ENCODE data around the gene GDPD3.

Gene GDPD3

DNA sequence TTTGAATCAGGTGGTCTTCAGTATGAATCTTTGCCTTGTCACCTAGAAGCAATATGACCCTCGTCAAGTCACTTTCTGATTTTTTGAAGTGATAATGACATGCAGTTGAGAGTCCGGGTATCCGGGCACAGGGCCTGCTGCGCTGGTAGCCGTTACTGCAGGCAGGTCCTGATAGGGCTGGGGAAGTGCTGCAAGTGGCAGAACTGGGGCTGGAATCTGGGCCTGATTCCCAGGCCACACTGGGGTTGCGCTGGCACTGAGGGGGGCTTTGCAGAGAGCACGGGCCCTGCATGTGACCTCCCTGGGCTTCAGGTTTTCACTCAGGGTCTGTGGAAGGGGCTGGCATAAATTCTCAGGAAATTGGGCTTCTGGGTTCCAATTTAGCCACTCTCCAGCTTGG lies 34.6 kb downstream of the GDPD3 start:
- DNase-seq (ENCODE audit: low spot score): no peak

DNA sequence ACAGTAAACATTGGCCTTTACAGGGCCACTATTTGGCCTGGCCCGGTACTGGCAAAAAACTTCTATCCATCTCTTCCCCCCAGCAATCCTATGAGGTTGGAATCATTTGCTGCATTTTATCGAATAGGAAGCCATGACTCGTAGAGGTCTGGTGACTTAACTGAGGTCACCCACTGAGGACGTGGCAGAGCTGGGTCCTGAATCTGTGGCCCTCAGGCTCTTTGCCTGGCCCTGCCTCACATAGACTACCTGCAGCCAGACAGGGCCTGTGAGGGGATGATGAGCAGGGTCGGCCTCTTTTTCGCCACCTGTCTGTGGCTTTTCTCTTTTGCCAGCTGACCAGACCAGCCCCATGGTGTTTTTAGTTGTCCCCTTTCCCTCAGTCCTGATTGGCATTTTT lies 35.7 kb downstream of the GDPD3 start:
- DNase-seq (ENCODE audit: low spot score): no peak

DNA sequence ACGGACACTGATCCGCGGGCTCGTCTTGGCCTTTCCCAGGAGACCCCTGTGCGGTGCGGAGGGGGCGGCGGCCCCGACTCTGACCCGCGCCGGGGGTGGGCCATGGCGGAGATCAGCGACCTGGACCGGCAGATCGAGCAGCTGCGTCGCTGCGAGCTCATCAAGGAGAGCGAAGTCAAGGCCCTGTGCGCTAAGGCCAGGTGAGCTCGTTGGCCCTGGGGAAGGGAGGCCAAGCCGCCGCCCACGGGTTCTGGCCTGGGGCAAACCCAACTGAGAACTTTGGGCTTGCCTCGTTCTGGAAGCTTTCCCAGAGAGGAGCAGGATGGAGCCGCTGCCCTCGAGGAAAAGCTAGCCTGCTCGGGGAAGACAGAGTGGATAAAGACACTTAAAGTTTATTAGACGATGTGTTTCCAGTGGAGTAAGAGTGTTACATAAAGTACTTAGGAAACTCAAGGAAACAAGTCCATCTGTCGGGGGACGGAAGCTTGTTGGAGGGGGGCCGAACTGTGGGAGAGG lies 37.0 kb downstream of the GDPD3 start:
- no peak for DNase-seq (ENCODE audit: low spot score)

DNA sequence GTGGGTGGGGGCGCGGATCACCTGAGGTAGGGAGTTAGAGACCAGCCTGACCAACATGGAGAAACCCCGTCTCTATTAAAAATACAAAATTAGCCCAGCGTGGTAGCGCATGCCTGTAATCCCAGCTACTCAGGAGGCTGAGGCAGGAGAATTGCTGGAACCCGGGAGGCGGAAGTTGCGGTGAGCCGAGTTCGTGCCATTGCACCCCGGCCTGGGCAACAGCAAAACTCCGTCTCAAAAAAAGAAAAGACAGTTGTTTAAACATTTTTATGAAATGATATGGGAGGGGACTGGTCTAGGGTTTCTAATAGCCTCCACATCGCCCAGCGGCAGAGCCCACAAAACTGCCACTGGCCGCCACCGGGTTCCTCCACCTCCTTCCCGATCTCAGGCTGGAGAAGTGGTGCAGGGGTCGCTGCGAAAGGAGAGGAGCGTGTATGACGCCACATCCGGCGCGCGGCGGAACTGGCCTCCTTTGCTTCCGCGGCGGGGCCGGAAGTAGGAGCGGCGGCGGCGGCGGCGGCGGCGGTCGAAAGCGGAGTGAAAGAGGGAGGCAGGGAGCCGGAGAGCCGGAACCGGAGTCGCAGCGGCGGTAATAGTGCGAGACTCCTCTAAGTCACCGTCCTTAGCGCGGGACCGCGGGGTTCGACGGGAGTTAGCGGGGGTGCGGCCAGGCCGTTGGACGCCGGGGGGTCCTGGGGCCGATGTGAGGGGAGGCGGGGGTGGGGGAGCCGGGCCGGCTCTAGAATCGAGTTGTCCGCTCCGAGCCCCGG lies 37.6 kb downstream of the GDPD3 start, which contains the start of gene PPP4C:
Gene PPP4C (plus strand): TSS at position 492 of the 773 bp plus-strand sequence. CDS start 384 bp downstream, outside the sequence.
- peak; percentile 97 for DNase-seq (ENCODE audit: low spot score)

DNA sequence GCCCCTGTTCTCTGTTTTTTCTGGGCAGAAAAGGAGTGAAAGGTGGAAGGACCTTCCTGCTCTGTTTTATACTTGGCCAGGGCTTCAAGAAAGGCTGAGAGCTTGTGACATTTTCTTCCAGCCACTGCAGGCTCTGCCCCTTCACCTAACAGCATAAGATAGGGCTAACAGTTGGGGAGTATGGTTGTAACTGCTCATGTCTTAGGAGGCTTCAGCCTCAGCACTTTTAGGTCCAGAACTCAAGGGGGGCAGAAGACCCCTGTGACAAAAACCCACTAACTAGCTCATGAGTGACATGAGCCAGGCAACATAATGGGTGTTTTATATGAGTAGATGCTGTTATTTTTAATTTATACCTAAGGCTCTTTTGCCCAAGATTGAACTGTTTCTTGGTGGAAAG lies 42.8 kb downstream of the GDPD3 start:
- DNase-seq (ENCODE audit: low spot score): no peak

DNA sequence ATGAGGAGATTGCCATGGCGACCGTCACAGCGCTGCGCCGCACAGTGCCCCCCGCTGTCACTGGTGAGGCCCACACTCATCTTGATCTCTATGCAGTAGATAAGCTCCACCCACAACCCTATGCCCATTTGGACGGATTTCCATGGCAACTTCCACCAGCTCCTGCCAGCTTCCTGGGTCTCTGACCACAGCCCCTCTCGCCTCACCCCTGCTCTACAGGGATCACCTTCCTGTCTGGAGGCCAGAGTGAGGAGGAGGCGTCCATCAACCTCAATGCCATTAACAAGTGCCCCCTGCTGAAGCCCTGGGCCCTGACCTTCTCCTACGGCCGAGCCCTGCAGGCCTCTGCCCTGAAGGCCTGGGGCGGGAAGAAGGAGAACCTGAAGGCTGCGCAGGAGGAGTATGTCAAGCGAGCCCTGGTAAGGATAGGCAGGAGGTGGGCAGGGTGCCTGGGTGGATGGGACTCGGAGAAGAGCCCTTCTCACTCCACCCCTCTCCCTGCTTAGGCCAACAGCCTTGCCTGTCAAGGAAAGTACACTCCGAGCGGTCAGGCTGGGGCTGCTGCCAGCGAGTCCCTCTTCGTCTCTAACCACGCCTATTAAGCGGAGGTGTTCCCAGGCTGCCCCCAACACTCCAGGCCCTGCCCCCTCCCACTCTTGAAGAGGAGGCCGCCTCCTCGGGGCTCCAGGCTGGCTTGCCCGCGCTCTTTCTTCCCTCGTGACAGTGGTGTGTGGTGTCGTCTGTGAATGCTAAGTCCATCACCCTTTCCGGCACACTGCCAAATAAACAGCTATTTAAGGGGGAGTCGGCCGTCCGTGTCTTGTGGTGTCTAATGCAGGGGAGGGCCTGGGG lies 43.5 kb downstream of the GDPD3 start:
- no peak for DNase-seq (ENCODE audit: low spot score)

DNA sequence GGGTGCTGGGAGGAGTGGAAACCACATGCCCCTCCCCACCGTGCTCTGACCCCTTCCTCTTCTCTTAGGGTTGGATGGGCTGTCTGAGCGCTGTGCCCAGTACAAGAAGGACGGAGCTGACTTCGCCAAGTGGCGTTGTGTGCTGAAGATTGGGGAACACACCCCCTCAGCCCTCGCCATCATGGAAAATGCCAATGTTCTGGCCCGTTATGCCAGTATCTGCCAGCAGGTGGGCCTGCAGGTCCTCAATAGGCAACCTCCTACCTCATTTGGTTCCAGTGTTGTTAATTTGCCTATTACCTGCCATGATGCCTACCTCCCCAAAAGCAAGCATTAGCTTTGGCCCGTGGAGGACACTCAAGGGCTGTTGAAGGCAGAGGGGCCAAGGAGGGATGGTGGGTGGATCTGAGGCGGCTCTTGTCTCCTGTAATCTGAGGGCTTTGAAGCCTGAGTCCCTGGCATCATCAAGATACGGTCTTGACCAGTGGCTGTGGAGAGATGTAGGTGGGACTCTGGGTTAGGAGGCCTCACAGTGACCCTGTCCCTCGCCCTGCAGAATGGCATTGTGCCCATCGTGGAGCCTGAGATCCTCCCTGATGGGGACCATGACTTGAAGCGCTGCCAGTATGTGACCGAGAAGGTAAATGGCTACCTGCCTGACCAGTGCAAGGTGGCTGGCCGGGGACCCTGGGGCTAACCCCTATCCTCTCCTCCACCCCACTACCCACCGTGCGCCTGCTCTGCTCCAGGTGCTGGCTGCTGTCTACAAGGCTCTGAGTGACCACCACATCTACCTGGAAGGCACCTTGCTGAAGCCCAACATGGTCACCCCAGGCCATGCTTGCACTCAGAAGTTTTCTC lies 44.4 kb downstream of the GDPD3 start:
- no peak for DNase-seq (ENCODE audit: low spot score)

DNA sequence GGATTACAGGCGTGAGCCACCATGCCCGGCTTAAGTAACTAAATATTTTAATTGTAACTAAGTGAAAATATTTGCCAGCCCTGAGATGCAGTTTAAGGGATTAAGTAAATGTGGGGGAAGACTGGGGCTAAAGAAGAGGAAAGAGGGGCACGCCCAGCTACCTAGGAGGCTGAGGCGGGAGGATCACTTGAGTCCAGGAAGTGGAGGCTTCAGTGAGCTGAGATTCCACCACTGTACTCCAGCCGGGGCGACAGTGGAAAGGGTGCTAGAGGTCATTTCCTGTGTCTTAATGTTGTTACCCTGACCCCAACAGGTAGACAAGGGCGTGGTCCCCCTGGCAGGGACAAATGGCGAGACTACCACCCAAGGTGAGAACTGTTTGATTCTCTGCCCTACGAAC lies 45.0 kb downstream of the GDPD3 start:
- DNase-seq (ENCODE audit: low spot score): no peak

DNA sequence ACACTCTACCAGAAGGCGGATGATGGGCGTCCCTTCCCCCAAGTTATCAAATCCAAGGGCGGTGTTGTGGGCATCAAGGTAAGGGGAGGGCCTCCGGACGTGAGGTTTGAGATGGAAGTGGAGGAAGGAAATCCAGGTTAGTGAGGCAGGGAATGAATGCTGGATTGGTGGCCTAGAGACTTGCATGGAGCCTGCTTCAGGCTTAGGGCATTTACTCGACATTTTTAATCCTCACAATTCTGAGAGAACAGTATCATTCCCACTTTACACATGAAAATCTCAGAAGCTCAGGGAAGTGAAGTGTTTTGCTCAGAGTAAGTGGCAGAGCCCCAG lies 45.8 kb downstream of the GDPD3 start:
- DNase-seq (ENCODE audit: low spot score): no peak

DNA sequence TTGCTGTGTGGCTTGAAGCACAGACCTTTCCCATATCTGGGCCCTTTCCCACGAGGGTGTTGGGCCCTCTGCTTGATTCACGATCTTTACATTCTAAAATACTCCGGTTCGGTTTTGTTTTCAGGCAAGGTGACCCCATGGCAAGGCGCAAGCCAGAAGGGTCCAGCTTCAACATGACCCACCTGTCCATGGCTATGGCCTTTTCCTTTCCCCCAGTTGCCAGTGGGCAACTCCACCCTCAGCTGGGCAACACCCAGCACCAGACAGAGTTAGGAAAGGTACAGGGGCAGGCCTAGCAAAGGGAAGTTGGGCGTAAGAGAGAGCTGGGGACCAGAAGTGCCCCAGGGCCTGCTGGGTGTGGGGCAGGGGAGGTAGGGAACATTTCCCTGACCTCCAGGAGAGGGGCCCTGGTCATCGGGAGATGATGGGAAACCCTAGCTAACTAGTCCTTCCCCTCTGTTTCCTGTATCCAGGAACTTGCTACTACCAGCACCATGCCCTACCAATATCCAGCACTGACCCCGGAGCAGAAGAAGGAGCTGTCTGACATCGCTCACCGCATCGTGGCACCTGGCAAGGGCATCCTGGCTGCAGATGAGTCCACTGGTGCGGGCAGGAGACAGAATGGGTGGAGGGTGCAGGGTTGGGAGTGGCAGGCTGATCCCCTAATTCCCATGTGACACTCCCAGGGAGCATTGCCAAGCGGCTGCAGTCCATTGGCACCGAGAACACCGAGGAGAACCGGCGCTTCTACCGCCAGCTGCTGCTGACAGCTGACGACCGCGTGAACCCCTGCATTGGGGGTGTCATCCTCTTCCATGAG lies 46.4 kb downstream of the GDPD3 start:
- no peak for DNase-seq (ENCODE audit: low spot score)

DNA sequence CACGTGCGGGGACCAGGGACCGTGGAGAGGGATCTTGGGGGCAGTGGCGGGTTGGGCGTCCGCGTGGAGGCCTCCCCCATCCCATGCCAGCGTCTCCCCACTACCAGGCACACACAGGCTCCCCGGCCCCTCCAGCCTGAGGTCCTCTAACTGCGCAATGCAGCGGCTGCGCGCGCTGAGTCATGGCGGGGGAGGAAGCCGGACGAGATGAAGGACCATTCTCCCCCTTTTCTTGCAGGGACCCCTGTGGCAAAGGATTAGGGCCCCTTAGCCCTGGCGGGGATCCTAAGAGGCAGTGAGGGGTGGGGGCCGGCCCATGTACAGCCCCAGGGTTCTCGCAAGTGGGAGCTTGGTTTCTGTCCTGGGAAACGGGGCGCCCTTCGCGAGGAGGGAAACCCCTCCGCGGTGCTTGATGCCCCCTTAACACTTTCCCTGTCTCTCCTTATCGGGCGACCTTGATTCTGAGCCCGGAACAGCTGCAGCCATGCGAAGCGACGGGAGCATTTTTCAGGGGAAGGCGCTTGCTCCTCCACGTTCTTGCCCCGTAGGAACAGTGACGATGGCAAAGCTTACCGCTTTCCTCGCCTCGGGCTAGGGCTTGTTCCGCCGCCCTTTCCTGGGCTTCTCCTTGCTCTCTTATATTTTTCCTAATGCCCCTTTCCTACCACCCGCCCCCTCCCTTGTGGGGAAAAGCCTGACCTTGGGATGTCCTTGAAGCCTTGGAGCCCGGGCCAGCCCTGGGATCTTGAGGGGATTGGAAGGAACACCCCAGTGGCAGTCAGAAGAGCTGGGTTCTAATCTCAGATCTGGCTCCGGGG lies 47.2 kb downstream of the GDPD3 start:
- DNase-seq (ENCODE audit: low spot score): peak; percentile 79

DNA sequence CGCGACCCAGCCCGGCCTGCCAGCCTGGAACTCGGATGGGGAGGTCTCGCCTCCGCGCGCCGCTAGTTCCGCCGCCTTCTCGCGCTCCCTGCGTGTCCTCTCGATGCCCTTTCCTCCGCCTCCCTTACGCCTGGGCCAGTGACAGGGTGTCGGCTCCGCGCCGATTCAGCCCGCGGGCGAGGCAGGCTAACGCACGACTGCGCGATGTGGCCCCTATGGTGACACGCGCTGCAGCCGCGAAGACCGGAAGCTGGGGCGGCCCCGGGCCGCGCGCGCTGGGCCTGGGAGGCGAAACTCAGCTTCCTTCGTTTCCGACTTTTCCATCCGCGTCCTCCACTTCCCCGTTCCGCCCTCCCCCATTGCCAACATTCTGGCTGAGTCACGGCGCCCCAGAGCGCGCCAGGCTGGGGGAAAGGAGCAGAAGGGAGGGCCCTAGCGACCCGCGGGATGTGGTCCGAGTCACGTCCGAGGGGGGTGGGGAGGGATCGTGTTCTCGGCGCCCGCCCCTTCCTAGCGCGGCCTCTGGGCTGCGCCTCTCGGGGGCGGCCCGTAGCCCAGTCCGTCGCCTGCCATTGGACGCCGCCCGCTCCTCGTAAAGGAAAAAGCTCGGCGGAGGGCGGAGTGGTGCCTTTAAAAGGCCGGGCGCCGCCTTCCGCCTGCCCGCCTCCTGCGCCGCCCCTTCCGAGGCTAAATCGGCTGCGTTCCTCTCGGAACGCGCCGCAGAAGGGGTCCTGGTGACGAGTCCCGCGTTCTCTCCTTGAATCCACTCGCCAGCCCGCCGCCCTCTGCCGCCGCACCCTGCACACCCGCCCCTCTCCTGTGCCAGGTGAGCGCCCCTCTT lies 48.0 kb downstream of the GDPD3 start, which contains the start of gene ALDOA:
Gene ALDOA (plus strand): TSS at position 659 of the 841 bp plus-strand sequence. CDS start 1,138 bp downstream, outside the sequence.
- peak; percentile 96 for DNase-seq (ENCODE audit: low spot score)

DNA sequence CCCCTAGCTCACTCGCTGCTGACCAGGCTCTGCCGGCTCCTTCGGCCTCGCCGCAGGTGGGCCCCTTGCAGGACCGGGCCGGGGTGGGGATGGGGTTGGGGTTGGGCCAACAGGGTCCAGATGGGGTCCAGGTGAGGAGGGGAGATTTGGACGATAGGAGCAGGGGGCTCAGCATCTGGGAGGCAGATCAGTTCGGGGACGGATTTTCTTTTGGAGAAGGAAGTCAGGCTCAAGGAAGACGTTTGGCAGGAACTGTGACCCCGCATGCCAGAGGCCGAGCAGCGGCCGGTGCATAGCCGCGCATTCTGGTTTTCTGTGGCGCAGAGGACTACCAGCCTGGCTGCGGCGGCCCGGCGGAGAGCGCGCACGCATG lies 48.6 kb downstream of the GDPD3 start:
- DNase-seq (ENCODE audit: low spot score): no peak

DNA sequence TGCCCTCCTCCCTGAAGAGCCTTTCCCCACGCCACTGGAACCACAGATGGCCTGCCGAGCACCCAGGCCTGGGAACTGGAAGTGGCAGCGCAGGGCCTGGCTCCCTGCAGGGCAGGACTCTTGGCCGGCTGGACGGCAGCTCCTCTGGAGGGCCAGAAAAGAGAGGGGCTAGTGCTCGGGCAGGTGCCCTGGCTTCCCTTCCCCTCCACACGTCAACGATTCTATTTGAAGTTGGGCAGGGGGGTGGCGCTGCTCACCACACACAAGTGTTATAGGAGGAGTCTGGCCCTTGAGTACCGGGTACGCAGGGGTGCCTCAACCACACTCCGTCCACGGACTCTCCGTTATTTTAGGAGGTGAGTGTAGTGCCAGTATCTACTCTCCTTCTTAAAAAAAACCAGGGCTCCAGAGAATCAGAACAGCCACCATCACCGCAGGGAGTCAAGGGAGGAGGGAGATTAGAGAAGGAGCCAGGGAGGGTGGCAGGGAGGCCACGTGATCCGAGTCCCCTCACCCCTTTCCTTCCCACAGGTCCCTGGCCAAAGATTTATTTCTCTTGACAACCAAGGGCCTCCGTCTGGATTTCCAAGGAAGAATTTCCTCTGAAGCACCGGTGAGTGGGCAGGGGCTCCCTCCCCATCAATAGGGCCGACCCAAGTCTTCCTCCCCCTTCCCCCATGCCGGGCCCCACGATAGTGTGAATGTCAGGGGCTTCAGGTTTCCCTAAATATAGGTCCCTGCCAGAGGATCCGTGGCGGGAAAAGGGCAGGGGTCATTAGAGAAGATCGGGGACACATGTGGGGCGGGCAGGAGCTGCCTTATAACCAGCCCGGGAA lies 49.2 kb downstream of the GDPD3 start:
- DNase-seq (ENCODE audit: low spot score): no peak

DNA sequence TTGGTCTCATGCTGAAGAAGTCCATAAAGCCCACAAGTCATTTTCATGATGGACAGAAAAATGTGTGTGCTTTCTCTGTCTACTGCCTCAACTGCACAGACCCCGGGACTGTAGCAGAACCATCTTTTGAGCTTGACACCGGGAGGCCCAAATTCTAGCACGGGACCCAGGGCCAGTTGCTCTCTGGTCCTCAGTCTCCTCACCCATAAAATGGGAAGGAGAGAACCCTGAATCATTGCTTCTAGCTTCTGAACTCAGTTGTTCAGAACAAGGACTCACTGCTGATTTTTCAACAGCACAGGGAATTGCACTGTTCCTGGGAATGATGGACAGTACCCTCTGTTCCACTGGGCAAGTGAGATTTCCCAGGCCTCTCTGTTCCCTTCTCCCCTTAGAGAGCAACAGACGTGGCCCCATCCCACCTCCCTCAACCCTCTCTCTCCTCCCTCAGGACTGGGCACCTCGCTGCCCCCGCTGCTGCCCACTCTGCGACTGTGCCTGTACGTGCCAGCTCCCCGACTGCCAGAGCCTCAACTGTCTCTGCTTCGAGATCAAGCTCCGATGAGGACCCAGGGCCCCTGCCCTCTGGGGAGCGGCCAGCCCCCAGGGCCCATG lies 50.0 kb downstream of the GDPD3 start:
- no peak for DNase-seq (ENCODE audit: low spot score)

DNA sequence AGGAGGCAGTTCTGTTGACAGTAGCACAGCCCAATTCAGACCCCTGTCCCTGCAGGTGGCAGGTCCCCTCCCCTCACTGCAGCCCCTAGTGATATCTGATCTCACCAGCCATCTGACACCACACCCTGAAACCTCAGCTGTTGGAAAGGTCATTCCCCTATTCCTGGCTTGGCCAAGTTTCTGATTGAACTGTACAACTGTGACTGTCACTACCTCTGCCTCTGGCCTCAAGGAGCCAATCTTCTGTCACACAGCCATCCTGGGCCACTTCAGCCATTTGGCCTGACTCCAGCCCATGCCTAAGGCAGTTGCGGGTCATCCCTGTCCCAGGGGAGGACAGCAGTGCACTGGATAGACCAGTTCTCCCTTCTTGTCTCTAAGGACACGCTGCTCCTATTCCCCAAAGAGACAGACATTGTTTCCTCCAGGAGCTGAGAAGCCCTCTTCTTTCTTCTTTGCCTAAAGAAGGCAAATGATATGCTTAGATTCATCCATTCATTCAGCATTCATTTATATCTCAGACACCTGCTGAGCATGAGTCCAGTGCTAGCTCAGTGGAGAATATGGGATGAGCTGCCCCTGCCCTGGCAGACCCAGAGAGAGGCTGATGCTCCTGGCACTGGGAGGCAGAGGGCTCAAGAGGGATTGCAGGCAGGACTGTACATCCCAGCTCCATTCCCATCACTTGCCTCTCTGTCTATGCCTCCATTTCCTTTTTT lies 52.3 kb downstream of the GDPD3 start:
- no peak for DNase-seq (ENCODE audit: low spot score)

DNA sequence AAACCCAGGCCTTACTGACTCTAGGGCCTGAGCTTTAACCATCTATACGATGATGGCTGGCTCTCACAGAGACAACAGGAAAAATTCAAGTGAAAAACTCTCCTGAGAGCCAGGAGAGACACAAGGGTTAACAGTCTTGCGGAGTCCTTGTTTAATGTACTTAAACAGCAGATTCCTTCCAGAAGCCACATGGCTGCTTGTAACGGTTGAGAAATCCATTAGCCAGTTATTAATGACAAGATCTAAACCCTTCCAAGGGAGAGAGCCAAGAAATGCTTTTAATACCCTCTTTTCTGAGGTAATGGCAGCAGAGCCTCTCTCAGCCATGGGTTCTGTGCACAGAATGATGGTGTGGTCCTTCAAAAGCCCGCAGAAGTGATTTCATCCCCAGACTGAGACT lies 53.0 kb downstream of the GDPD3 start:
- DNase-seq (ENCODE audit: low spot score): no peak

All from hepatic stellate cell (primary cell).